Vagina (tissue), 2 donors: ENCODE measurements around the gene RHOBTB3.

Experiments
- CTCF ChIP-seq, 3 experiments: fragments of 450-650 bp in 2 of 3; fragments of 200-600 bp in 1 of 3; sonication (generic) in 1 of 3; IDR thresholded peaks; one replicate each; pipeline ENCODE4 v1.5.1; 2017 to 2019; ENCODE audit warnings: antibody characterized with exemption in 3 of 3, mild to moderate bottlenecking in 2 of 3, moderate library complexity in 2 of 3
- POLR2A ChIP-seq, 2 donors: fragments of 450-650 bp; IDR thresholded peaks; one replicate each; pipeline ENCODE4 v1.6.1; 2017; ENCODE audit warnings: antibody characterized with exemption in 2 of 2, mild to moderate bottlenecking in 2 of 2, moderate library complexity in 2 of 2
- POLR2AphosphoS5 ChIP-seq, 2 donors: sonication (generic); formaldehyde crosslinking; IDR thresholded peaks; one replicate each; pipeline ENCODE4 v1.9.0; 2017; ENCODE audit warnings: antibody characterized with exemption in 2 of 2, mild to moderate bottlenecking in 2 of 2, low read depth in 1 of 2; ENCODE audit not compliant: insufficient read depth in 1 of 2

- no peak for TF ChIP-seq POLR2AphosphoS5 (IDR thresholded peaks at IDR 0.05; ENCODE audit: insufficient read depth in 1 of 2, low read depth in 1 of 2)
- TF ChIP-seq CTCF (IDR thresholded peaks at IDR 0.05) = no peak
- TF ChIP-seq POLR2A (IDR thresholded peaks at IDR 0.05) = no peak
Measured at GRCh38 chr5:95779611-95780010, 48.5 kb downstream of the RHOBTB3 start.
